HCT116 (cell line): ENCODE measurements around the gene NDUFS8. TPM values are rescaled to one million over a fixed set of nuclear protein-coding genes. Genes with fewer than 3 reads are reported as not detected.

Experiments used
- ATAC-seq: fragments of 200-7000 bp; cut with Tn5 transposase; 2 replicates; pipeline ENCODE4 v1.9.1; 2020; ENCODE audit warnings: mild to moderate bottlenecking, moderate library complexity
- BruUV-seq: library from RNA; stranded (reverse); fragments of 400-500 nt; replicated peaks from 2 replicates; lab custom pipeline; 2021; lab: Mats Ljungman, UMichigan
- CTCF ChIA-PET: fragments of 300-600 bp; sonication (Branson Sonifier 250); formaldehyde crosslinking; loops from one replicate; lab custom pipeline; 2021; ENCODE audit warnings: antibody characterized with exemption; lab: Charles Lee
- POLR2A ChIA-PET: fragments of 300-600, 350-600 bp; sonication (Branson Sonifier 250); formaldehyde crosslinking; loops from one replicate; lab custom pipeline; 2021; ENCODE audit warnings: antibody characterized with exemption; lab: Charles Lee
- RAD21 ChIA-PET, 2 experiments: fragments of 300-600 bp; sonication (Branson Sonifier 250); formaldehyde crosslinking; loops; one replicate each; lab custom pipeline; 2023; ENCODE audit warnings: low total read pairs in 2 of 2; ENCODE audit not compliant: uncharacterized antibody in 2 of 2, unreplicated experiment in 2 of 2, low non-redundant PET in 1 of 2; lab: Charles Lee
- DNase-seq: peaks from one replicate; pipeline ENCODE4 v3.0.0-alpha.2; 2010; ENCODE audit warnings: low read depth, low spot score
- H2AFZ ChIP-seq: fragments of 200-600 bp; shearing (Covaris generic), sonication (generic); 2 replicates; pipeline ENCODE4 v1.6.1; 2017; ENCODE audit warnings: low read depth, mixed run types, mixed read lengths, antibody characterized with exemption, low read length; ENCODE audit not compliant: poor library complexity, severe bottlenecking
- H3K27ac ChIP-seq: 2 replicates; pipeline ENCODE4 v1.5.1; 2012; ENCODE audit warnings: low read depth, low read length
- H3K27me3 ChIP-seq: fragments of 200-600 bp; sonication (generic); 2 replicates; pipeline ENCODE4 v1.6.1; 2016; ENCODE audit warnings: mixed run types, low read length, mixed read lengths; ENCODE audit not compliant: insufficient read depth
- H3K36me3 ChIP-seq, 2 experiments: fragments of 200-500 bp in 1 of 2; fragments of 200-600 bp in 1 of 2; sonication (Bioruptor generic) in 1 of 2; sonication (generic) in 1 of 2; 2 replicates each; pipeline versions ENCODE4 v1.5.1 to v1.6.1; 2014 to 2016; ENCODE audit warnings: low read length in 2 of 2, inconsistent platforms in 1 of 2, mixed read lengths in 1 of 2, mixed run types in 1 of 2; ENCODE audit not compliant: insufficient read depth in 2 of 2, control insufficient read depth in 1 of 2
- H3K4me1 ChIP-seq, 2 experiments: fragments of 200-600 bp in 1 of 2; sonication (generic) in 1 of 2; 2 replicates each; pipeline versions ENCODE4 v1.5.1 to v1.6.1; 2012 to 2017; ENCODE audit warnings: low read length in 2 of 2, inconsistent platforms in 1 of 2, mild to moderate bottlenecking in 1 of 2, mixed read lengths in 1 of 2, mixed run types in 1 of 2, moderate library complexity in 1 of 2; ENCODE audit not compliant: insufficient read depth in 2 of 2, control insufficient read depth in 1 of 2
- H3K4me2 ChIP-seq: fragments of 200-600 bp; sonication (generic); 2 replicates; pipeline ENCODE4 v1.6.1; 2017; ENCODE audit warnings: mixed run types, low read length, mixed read lengths
- H3K4me3 ChIP-seq, 2 experiments: fragments of 200-600 bp in 1 of 2; sonication (generic) in 1 of 2; replicated peaks in 1 of 2; 2 replicates each; pipeline ENCODE4 v1.5.1; 2011 to 2016; ENCODE audit warnings: low read length in 2 of 2, control low read depth in 1 of 2, low read depth in 1 of 2, mild to moderate bottlenecking in 1 of 2, mixed read lengths in 1 of 2, mixed run types in 1 of 2
- H3K79me2 ChIP-seq: fragments of 200-600 bp; sonication (generic); 2 replicates; pipeline ENCODE4 v1.6.1; 2017; ENCODE audit warnings: mild to moderate bottlenecking, mixed run types, low read length, moderate library complexity, mixed read lengths; ENCODE audit not compliant: insufficient read depth
- H3K9ac ChIP-seq: fragments of 200-600 bp; sonication (generic); 2 replicates; pipeline ENCODE4 v1.6.1; 2016; ENCODE audit warnings: low read length, mixed read lengths
- H3K9me2 ChIP-seq: fragments of 200-600 bp; sonication (generic), shearing (Covaris generic); 2 replicates; pipeline ENCODE4 v1.6.1; 2017; ENCODE audit warnings: mixed run types, mild to moderate bottlenecking, moderate library complexity; ENCODE audit not compliant: insufficient read depth
- H3K9me3 ChIP-seq, 2 experiments: fragments of 200-500 bp in 1 of 2; fragments of 200-600 bp in 1 of 2; sonication (Bioruptor generic) in 1 of 2; sonication (generic) in 1 of 2; 2 replicates each; pipeline ENCODE4 v1.6.1; 2014 to 2017; ENCODE audit warnings: low read length in 2 of 2, mixed read lengths in 2 of 2, inconsistent platforms in 1 of 2, low read depth in 1 of 2, mild to moderate bottlenecking in 1 of 2, mixed run types in 1 of 2, moderate library complexity in 1 of 2; ENCODE audit not compliant: control insufficient read depth in 1 of 2, insufficient read depth in 1 of 2
- H4K20me1 ChIP-seq: fragments of 200-600 bp; sonication (generic), shearing (Covaris generic); 2 replicates; pipeline ENCODE4 v1.6.1; 2017; ENCODE audit warnings: mixed run types, mild to moderate bottlenecking, moderate library complexity; ENCODE audit not compliant: insufficient read depth
- ATF3 ChIP-seq: IDR thresholded peaks from 2 replicates; pipeline ENCODE4 v1.6.1; 2012
- CBX3 ChIP-seq: IDR thresholded peaks from 2 replicates; pipeline ENCODE4 v1.6.1; 2012; ENCODE audit warnings: low read depth
- EGR1 ChIP-seq: IDR thresholded peaks from 2 replicates; pipeline ENCODE4 v1.6.1; 2012; ENCODE audit warnings: low read depth
- EZH2phosphoT487 ChIP-seq: fragments of 200-600 bp; IDR thresholded peaks from 2 replicates; pipeline ENCODE4 v1.6.1; 2018; ENCODE audit warnings: antibody characterized with exemption, borderline replicate concordance
- MAX ChIP-seq: IDR thresholded peaks from 2 replicates; pipeline ENCODE4 v1.6.1; 2012
- POLR2A ChIP-seq: IDR thresholded peaks from 2 replicates; pipeline ENCODE4 v1.7.0; 2011; ENCODE audit warnings: borderline replicate concordance; ENCODE audit not compliant: insufficient read depth, insufficient read length; ENCODE audit errors: extremely low read depth
- POLR2AphosphoS5 ChIP-seq: IDR thresholded peaks from 2 replicates; pipeline ENCODE4 v1.6.1; 2011; ENCODE audit warnings: mild to moderate bottlenecking, low read depth, low read length, moderate library complexity
- RAD21 ChIP-seq: IDR thresholded peaks from 2 replicates; pipeline ENCODE4 v1.6.1; 2012; ENCODE audit warnings: low read depth, mild to moderate bottlenecking
- REST ChIP-seq: IDR thresholded peaks from 2 replicates; pipeline ENCODE4 v1.6.1; 2012; ENCODE audit warnings: low read depth
- TCF7L2 ChIP-seq: IDR thresholded peaks from 2 replicates; pipeline ENCODE4 v1.7.0; 2011; ENCODE audit warnings: borderline replicate concordance, inconsistent platforms; ENCODE audit not compliant: insufficient read depth, insufficient read length; ENCODE audit errors: extremely low read depth
- ZBTB33 ChIP-seq: IDR thresholded peaks from 2 replicates; pipeline ENCODE4 v1.6.1; 2011; ENCODE audit warnings: mild to moderate bottlenecking, low read length, moderate library complexity; ENCODE audit not compliant: insufficient replicate concordance; ENCODE audit errors: extremely low read depth
- ZFX ChIP-seq: fragments of 450-650 bp; IDR thresholded peaks from 2 replicates; pipeline ENCODE4 v1.6.1; 2017
- intact Hi-C: fragments of 100-400 bp; cut with micrococcal nuclease; formaldehyde crosslinking; loops from 2 replicates; pipeline ENCODE4 v1.10.0; 2022
- total RNA-seq: library from RNA; stranded (reverse); gene quantifications from one replicate; pipeline ENCODE4 v1.2.1, GENCODE V29; 2021; ENCODE audit not compliant: unreplicated experiment

NDUFS8 gene
- total RNA-seq, 1 experiment from 2014 or later: 189 TPM

GRCh38 chr11:68035266-68035876 lies 4.9 kb downstream of the NDUFS8 start:
- no peak for TF ChIP-seq EZH2phosphoT487
- no peak for TF ChIP-seq EGR1
- TF ChIP-seq MAX: no peak
- TF ChIP-seq TCF7L2: no peak
- TF ChIP-seq POLR2A: no peak
- no peak for TF ChIP-seq ATF3
- Histone ChIP-seq H3K27me3 (no peaks in the 10 kb centered on the region), H3K9me2 (no peaks in the 10 kb centered on the region), H2AFZ (no peak overlapping the region), H3K9me3 (no peaks in the 10 kb centered on the region), H3K4me1 (peaks cover 18 to 35% of the 10 kb centered on the region in 2 experiments; a peak in 3 of 4 replicates), H3K9ac (no peak overlapping the region), H4K20me1 (no peaks in the 10 kb centered on the region), H3K79me2 (peaks cover 47% of the 10 kb centered on the region), H3K36me3 (peaks cover 4 to 20% of the 10 kb centered on the region in 2 experiments; a peak in 2 of 4 replicates), H3K4me3 (no peak overlapping the region), H3K4me2 (no peak overlapping the region), H3K27ac (no peak overlapping the region)
- no TSS peak for BruUV-seq
- DNase-seq: no peak
- intact Hi-C loops: loop anchor here (10.0 kb wide), 1 partner anchor 89 kb away; the partner anchor contains the start of gene CHKA
- ChIA-PET RAD21 (no interaction called here), POLR2A (no interaction called here), CTCF (no interaction called here)
- ATAC-seq: no peak

- H3K9me3 ChIP-seq: no peaks in the 10 kb centered on the region
- intact Hi-C loops: loop anchor here (10.0 kb wide), 1 partner anchor 89 kb away; the partner anchor contains the start of gene CHKA
- peaks cover 4 to 25% of the 10 kb centered on the region in 2 experiments; a peak in 2 of 4 replicates for H3K36me3 ChIP-seq
- H3K4me2 ChIP-seq: no peak overlapping the region
- H3K79me2 ChIP-seq: peaks cover 47% of the 10 kb centered on the region
- DNase-seq (no peak), ATAC-seq (no peak)
- H3K27ac ChIP-seq: no peak overlapping the region
- ChIA-PET CTCF (no interaction called here), POLR2A (no interaction called here), RAD21 (no interaction called here)
- H3K4me3 ChIP-seq: no peak overlapping the region
- BruUV-seq: no TSS peak
- no peaks in the 10 kb centered on the region for H4K20me1 ChIP-seq
- H3K9me2 ChIP-seq: no peaks in the 10 kb centered on the region
- H3K4me1 ChIP-seq: peaks cover 18 to 35% of the 10 kb centered on the region in 2 experiments; a peak in 3 of 4 replicates
- no peak overlapping the region for H2AFZ ChIP-seq
- no peak overlapping the region for H3K9ac ChIP-seq
- H3K27me3 ChIP-seq: no peaks in the 10 kb centered on the region
- TF ChIP-seq CBX3 (no peak), ZFX (no peak), EGR1 (no peak), RAD21 (no peak), REST (no peak), POLR2A (no peak), EZH2phosphoT487 (no peak), ZBTB33 (no peak), POLR2AphosphoS5 (no peak)
Observed at GRCh38 chr11:68036141-68036716, 5.7 kb downstream of the NDUFS8 start.
